ENCODE results near the gene CENPP.

CENPP gene

DNA sequence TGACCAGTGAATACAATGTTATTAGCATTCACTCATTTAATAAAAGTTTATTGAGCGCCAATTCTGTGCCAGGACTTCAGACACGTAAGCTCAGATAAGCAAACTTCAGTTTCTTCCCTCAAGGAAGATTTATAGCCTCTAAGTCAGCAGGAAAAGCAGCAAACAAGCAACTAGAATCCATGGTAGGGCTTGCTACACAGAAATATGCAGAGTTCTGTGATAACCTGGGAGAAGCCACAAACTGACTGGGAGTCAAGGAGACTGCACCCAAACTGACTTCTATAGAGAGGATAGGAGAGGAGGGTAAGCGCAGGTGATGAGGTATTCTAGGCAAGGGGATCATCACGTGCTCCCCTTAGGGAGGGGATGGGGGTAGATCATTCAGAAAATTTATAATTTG, 80.1 kb downstream of the CENPP start:
- Histone ChIP-seq H3K27ac (ENCODE audit: low read depth, low read length, poor library complexity, severe bottlenecking) (no peak overlapping the region), H3F3A (ENCODE audit: insufficient read depth, low read length) (no peaks in the 10 kb centered on the region), H3K4me1 (ENCODE audit: insufficient read depth, low read length, severe bottlenecking) (peaks cover 28% of the 10 kb centered on the region), H3K9me3 (ENCODE audit: low read length) (no peaks in the 10 kb centered on the region), H3K27me3 (ENCODE audit: insufficient read depth, low read length) (no peaks in the 10 kb centered on the region), H3K9me2 (ENCODE audit: low read depth, low read length) (no peaks in the 10 kb centered on the region), H3K9ac (ENCODE audit: low read length) (no peak overlapping the region), H2AFZ (ENCODE audit: low read length) (no peak overlapping the region), H4K20me1 (ENCODE audit: insufficient read depth, low read length) (no peaks in the 10 kb centered on the region), H3K4me3 (ENCODE audit: low read depth, low read length, poor library complexity, severe bottlenecking) (no peak overlapping the region), H3K79me2 (ENCODE audit: insufficient read depth, low read length) (no peaks in the 10 kb centered on the region), H3K4me2 (ENCODE audit: low read length) (peak overlapping the region; percentile 67), H3K36me3 (ENCODE audit: insufficient read depth, low read length) (no peaks in the 10 kb centered on the region)
- no peak for TF ChIP-seq EZH2 (IDR thresholded peaks at IDR 0.05; ENCODE audit: borderline replicate concordance, low read length)
- no peak for TF ChIP-seq CTCF (IDR thresholded peaks at IDR 0.05; ENCODE audit: low read length)

GRCh38 chr9:92406477-92406876, 80.7 kb downstream of the CENPP start:
- no peaks in the 10 kb centered on the region for H3K27me3 ChIP-seq (ENCODE audit: insufficient read depth, low read length)
- TF ChIP-seq CTCF (IDR thresholded peaks at IDR 0.05; ENCODE audit: low read length) (no peak), EZH2 (IDR thresholded peaks at IDR 0.05; ENCODE audit: borderline replicate concordance, low read length) (no peak)
- H3K4me2 ChIP-seq (ENCODE audit: low read length), result peak overlapping the region; percentile 67
- H3K27ac ChIP-seq (ENCODE audit: low read depth, low read length, poor library complexity, severe bottlenecking), result peak overlapping the region; percentile 62
- H3K4me1 ChIP-seq (ENCODE audit: insufficient read depth, low read length, severe bottlenecking), result peaks cover 28% of the 10 kb centered on the region
- H3K9ac ChIP-seq (ENCODE audit: low read length), result peak overlapping the region; percentile 31; the same call in 1 of the 2 replicates
- no peaks in the 10 kb centered on the region for H3F3A ChIP-seq (ENCODE audit: insufficient read depth, low read length)
- H4K20me1 ChIP-seq (ENCODE audit: insufficient read depth, low read length), result no peaks in the 10 kb centered on the region
- H3K36me3 ChIP-seq (ENCODE audit: insufficient read depth, low read length), result no peaks in the 10 kb centered on the region
- H3K9me2 ChIP-seq (ENCODE audit: low read depth, low read length), result no peaks in the 10 kb centered on the region
- H2AFZ ChIP-seq (ENCODE audit: low read length), result no peak overlapping the region
- peak overlapping the region; percentile 47 for H3K4me3 ChIP-seq (ENCODE audit: low read depth, low read length, poor library complexity, severe bottlenecking)
- H3K9me3 ChIP-seq (ENCODE audit: low read length), result no peaks in the 10 kb centered on the region
- no peaks in the 10 kb centered on the region for H3K79me2 ChIP-seq (ENCODE audit: insufficient read depth, low read length)

GRCh38 chr9:92407818-92408217, 82.1 kb downstream of the CENPP start:
- no peak overlapping the region for H2AFZ ChIP-seq (ENCODE audit: low read length)
- no peak overlapping the region for H3K4me3 ChIP-seq (ENCODE audit: low read depth, low read length, poor library complexity, severe bottlenecking)
- H3F3A ChIP-seq (ENCODE audit: insufficient read depth, low read length), result no peaks in the 10 kb centered on the region
- no peaks in the 10 kb centered on the region for H3K9me3 ChIP-seq (ENCODE audit: low read length)
- TF ChIP-seq CTCF (IDR thresholded peaks at IDR 0.05; ENCODE audit: low read length) (no peak), EZH2 (IDR thresholded peaks at IDR 0.05; ENCODE audit: borderline replicate concordance, low read length) (no peak)
- no peaks in the 10 kb centered on the region for H3K9me2 ChIP-seq (ENCODE audit: low read depth, low read length)
- no peak overlapping the region for H3K9ac ChIP-seq (ENCODE audit: low read length)
- no peaks in the 10 kb centered on the region for H3K27me3 ChIP-seq (ENCODE audit: insufficient read depth, low read length)
- no peaks in the 10 kb centered on the region for H4K20me1 ChIP-seq (ENCODE audit: insufficient read depth, low read length)
- H3K36me3 ChIP-seq (ENCODE audit: insufficient read depth, low read length), result peaks cover 4% of the 10 kb centered on the region; the same call in 1 of the 2 replicates
- no peaks in the 10 kb centered on the region for H3K79me2 ChIP-seq (ENCODE audit: insufficient read depth, low read length)
- H3K27ac ChIP-seq (ENCODE audit: low read depth, low read length, poor library complexity, severe bottlenecking), result no peak overlapping the region
- no peak overlapping the region for H3K4me2 ChIP-seq (ENCODE audit: low read length)
- H3K4me1 ChIP-seq (ENCODE audit: insufficient read depth, low read length, severe bottlenecking), result peaks cover 28% of the 10 kb centered on the region

Measured in OCI-LY1 (cell line).